PFSK-1 (cell line): ENCODE data around the gene KLF6.

ENCODE experiments used
- FOXP2 ChIP-seq: optimal IDR thresholded peaks from 2 replicates; pipeline ENCODE3; 2011; ENCODE audit warnings: borderline replicate concordance, control low read depth, inconsistent platforms; ENCODE audit not compliant: insufficient read depth; ENCODE audit errors: extremely low read length, extremely low read depth
- POLR2AphosphoS5 ChIP-seq: IDR thresholded peaks from 2 replicates; pipeline ENCODE4 v1.6.1; 2012; ENCODE audit warnings: low read depth, mild to moderate bottlenecking, control low read depth, low read length, moderate library complexity
- SIN3A ChIP-seq: IDR thresholded peaks from 2 replicates; pipeline ENCODE4 v1.6.1; 2012; ENCODE audit warnings: mild to moderate bottlenecking, low read length, moderate library complexity, borderline replicate concordance; ENCODE audit not compliant: insufficient read depth
- TAF1 ChIP-seq: IDR thresholded peaks from 2 replicates; pipeline ENCODE4 v1.6.1; 2012; ENCODE audit warnings: low read length, control low read depth, borderline replicate concordance; ENCODE audit not compliant: insufficient read depth
- TF ChIP-seq, protein P1 (sequence below), 2 experiments: IDR thresholded peaks; 2 replicates each; pipeline versions ENCODE4 v1.6.1 to v1.8.0; 2011 to 2012; ENCODE audit warnings: low read depth in 2 of 2, low read length in 2 of 2, control low read depth in 1 of 2, inconsistent platforms in 1 of 2, mild to moderate bottlenecking in 1 of 2, moderate library complexity in 1 of 2; ENCODE audit not compliant: insufficient read depth in 1 of 2

Gene KLF6

DNA sequence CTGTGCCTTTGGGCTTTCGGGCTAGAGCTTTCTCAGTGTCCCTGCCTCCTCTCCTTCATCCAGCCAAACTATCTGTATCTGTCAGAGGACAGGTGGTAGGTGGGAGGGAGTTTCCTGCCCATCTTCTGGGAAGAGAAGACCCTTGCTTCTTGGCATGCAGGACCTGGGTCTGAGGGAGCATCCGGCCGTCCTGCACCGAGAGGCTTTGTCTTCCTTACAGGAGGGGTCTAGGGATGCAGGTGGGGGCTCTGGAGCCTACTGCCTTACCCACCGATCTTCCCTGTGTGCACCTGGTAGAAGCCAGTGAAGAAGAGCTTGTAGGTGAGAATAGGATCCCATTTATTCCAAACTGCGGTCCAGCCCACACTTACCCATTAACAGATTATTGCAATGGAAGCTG lies 5.8 kb upstream of the KLF6 start:
- TF ChIP-seq POLR2AphosphoS5 (no peak), SIN3A (no peak), FOXP2 (no peak), TAF1 (no peak)
- TF ChIP-seq, protein P1, sequence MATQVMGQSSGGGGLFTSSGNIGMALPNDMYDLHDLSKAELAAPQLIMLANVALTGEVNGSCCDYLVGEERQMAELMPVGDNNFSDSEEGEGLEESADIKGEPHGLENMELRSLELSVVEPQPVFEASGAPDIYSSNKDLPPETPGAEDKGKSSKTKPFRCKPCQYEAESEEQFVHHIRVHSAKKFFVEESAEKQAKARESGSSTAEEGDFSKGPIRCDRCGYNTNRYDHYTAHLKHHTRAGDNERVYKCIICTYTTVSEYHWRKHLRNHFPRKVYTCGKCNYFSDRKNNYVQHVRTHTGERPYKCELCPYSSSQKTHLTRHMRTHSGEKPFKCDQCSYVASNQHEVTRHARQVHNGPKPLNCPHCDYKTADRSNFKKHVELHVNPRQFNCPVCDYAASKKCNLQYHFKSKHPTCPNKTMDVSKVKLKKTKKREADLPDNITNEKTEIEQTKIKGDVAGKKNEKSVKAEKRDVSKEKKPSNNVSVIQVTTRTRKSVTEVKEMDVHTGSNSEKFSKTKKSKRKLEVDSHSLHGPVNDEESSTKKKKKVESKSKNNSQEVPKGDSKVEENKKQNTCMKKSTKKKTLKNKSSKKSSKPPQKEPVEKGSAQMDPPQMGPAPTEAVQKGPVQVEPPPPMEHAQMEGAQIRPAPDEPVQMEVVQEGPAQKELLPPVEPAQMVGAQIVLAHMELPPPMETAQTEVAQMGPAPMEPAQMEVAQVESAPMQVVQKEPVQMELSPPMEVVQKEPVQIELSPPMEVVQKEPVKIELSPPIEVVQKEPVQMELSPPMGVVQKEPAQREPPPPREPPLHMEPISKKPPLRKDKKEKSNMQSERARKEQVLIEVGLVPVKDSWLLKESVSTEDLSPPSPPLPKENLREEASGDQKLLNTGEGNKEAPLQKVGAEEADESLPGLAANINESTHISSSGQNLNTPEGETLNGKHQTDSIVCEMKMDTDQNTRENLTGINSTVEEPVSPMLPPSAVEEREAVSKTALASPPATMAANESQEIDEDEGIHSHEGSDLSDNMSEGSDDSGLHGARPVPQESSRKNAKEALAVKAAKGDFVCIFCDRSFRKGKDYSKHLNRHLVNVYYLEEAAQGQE (IDR thresholded peaks at IDR 0.05; ENCODE audit: insufficient read depth in 1 of 2, low read depth in 2 of 2, low read length in 2 of 2) = no peak

DNA sequence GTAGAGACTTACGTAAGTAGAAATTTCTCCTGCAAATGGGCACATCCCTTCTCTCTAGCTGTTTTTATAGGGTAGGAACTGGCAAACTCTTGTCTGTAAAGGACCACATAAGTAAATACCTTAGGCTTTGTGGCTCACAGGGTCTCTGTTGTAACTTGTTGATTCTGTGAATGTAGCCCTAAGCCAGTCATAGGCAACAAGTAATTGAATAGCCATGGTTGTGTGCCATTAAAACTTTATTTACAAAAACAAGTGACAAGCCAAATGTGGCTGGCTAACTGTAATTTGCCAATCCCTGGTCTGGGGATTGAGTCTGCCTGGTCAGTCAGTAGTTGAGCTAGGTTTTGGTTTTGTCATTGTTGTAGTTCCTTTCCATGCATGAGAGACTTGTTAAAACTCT lies 5.3 kb upstream of the KLF6 start:
- TF ChIP-seq FOXP2 = no peak
- no peak for TF ChIP-seq POLR2AphosphoS5
- TF ChIP-seq TAF1 = no peak
- TF ChIP-seq SIN3A = no peak
- TF ChIP-seq, protein P1 (IDR thresholded peaks at IDR 0.05; ENCODE audit: insufficient read depth in 1 of 2, low read depth in 2 of 2, low read length in 2 of 2) = no peak

DNA sequence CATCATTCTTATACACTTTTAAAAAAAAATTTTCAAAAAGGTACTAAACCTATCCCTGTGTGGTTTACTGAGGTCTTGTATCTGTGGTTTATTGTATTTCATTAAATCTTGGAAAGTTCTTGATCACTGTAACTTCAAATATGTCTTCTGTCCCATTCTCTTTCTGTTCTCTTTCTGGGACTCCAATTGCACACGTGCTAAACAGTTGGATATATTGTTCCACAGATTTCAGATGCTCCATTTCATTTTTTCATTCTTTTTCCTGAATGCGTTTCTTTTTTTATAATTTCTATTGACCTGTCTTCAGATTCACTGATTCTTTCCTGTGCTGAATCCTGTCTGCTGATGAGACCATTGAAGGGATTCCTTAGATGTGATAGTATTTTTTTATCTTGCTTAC lies 4.6 kb upstream of the KLF6 start:
- TF ChIP-seq POLR2AphosphoS5 = no peak
- TF ChIP-seq, protein P1 (IDR thresholded peaks at IDR 0.05; ENCODE audit: insufficient read depth in 1 of 2, low read depth in 2 of 2, low read length in 2 of 2) = no peak
- TF ChIP-seq SIN3A = no peak
- TF ChIP-seq FOXP2 = no peak
- TF ChIP-seq TAF1 = no peak

DNA sequence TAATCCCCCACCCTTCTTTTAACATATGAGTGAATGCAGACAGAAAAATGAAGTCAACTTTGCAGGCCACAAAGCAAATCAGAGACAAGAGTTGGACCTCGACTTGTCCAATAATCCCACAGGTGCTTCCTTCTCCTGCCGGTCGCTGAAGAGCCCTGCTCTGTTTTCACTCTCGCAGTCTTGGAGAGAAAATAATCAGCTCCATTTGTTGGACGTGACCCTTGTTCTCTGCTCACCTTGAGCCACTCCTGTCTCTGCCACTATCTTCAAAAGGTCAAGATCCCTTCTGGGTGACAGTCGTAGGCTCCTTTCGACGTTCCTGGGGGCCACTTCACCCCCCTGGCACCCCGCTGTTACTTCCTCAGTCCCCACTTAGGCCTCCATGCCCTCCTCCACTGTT lies 2.8 kb upstream of the KLF6 start:
- TF ChIP-seq TAF1 (no peak), SIN3A (no peak), POLR2AphosphoS5 (no peak), FOXP2 (no peak)
- TF ChIP-seq, protein P1 (IDR thresholded peaks at IDR 0.05; ENCODE audit: insufficient read depth in 1 of 2, low read depth in 2 of 2, low read length in 2 of 2) = no peak

DNA sequence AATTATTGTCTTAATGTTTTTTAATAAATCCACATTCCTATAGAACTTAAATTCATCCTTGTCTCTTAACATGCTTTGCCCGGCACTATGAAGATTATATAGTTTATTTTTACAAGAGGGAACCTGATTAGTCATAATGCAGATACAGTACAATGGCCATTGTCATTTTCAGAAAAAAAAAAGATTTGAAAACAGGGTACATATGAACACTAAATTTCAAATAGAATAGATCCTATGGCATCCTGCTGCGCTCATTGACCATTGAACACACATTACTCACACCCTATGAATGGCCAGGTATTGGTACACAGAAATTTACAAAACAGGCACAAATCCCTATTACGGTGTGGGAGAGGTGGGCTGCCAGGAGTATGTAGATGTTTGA lies 2.0 kb upstream of the KLF6 start:
- no peak for TF ChIP-seq TAF1
- no peak for TF ChIP-seq SIN3A
- TF ChIP-seq, protein P1 (IDR thresholded peaks at IDR 0.05; ENCODE audit: insufficient read depth in 1 of 2, low read depth in 2 of 2, low read length in 2 of 2) = no peak
- no peak for TF ChIP-seq FOXP2
- TF ChIP-seq POLR2AphosphoS5 = no peak
